GM10266 (cell line): ENCODE measurements around the gene CARD10.

ENCODE experiments used
- DNase-seq: peaks from one replicate; pipeline ENCODE4 v3.0.0; 2012; ENCODE audit errors: extremely low spot score
- TF ChIP-seq, protein P1 (sequence below): IDR thresholded peaks from 2 replicates; pipeline ENCODE4 v1.5.1; 2012; ENCODE audit warnings: mild to moderate bottlenecking, low read depth; ENCODE audit not compliant: control insufficient read depth, insufficient read depth; ENCODE audit errors: missing control alignments

CARD10 gene

GRCh38 chr22:37491559-37492427 is 27.4 kb downstream of the CARD10 start:
- no peak for DNase-seq
- TF ChIP-seq, protein P1, sequence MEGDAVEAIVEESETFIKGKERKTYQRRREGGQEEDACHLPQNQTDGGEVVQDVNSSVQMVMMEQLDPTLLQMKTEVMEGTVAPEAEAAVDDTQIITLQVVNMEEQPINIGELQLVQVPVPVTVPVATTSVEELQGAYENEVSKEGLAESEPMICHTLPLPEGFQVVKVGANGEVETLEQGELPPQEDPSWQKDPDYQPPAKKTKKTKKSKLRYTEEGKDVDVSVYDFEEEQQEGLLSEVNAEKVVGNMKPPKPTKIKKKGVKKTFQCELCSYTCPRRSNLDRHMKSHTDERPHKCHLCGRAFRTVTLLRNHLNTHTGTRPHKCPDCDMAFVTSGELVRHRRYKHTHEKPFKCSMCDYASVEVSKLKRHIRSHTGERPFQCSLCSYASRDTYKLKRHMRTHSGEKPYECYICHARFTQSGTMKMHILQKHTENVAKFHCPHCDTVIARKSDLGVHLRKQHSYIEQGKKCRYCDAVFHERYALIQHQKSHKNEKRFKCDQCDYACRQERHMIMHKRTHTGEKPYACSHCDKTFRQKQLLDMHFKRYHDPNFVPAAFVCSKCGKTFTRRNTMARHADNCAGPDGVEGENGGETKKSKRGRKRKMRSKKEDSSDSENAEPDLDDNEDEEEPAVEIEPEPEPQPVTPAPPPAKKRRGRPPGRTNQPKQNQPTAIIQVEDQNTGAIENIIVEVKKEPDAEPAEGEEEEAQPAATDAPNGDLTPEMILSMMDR = no peak

DNA sequence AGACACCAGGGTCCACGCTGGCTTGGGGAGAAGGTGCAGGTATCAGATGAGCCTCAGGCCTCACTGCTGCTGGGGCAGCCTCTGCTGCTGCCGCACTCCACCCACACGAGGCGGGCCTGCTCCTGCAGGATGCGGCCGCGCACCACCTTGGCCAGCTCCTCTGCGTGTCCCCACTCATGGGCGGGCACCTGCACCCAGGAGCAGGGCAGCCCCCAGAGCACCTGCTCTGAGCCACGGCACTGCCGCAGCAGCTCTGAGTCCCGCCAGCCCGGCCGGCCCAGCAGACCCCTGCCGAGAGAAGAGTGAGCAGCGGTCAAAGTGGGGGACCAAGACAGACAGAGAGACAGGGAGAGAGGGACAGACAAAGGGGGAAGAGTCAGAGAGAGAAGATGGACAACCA is 28.1 kb downstream of the CARD10 start:
- TF ChIP-seq, protein P1 = no peak
- DNase-seq = no peak

DNA sequence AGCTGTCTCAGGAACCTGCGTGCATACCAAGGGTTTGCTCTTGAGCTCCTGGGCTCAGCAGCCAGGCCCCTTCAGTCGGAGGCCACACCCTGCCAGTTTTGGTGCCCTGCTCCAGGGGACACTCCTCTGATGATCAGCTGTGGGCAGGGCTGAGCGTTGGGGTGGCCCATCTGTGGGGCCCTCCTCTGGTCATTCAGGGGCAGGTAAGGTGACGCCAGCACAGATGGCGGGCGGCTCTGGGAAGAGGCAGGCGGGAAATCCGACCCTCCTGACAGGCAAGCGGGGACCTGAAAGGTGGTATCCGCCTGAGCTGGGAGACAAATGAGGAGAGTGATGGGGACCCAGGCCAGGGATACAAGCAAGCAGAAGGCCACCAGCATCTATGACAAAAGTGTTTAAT is 29.2 kb downstream of the CARD10 start:
- no peak for DNase-seq
- TF ChIP-seq, protein P1 = no peak

DNA sequence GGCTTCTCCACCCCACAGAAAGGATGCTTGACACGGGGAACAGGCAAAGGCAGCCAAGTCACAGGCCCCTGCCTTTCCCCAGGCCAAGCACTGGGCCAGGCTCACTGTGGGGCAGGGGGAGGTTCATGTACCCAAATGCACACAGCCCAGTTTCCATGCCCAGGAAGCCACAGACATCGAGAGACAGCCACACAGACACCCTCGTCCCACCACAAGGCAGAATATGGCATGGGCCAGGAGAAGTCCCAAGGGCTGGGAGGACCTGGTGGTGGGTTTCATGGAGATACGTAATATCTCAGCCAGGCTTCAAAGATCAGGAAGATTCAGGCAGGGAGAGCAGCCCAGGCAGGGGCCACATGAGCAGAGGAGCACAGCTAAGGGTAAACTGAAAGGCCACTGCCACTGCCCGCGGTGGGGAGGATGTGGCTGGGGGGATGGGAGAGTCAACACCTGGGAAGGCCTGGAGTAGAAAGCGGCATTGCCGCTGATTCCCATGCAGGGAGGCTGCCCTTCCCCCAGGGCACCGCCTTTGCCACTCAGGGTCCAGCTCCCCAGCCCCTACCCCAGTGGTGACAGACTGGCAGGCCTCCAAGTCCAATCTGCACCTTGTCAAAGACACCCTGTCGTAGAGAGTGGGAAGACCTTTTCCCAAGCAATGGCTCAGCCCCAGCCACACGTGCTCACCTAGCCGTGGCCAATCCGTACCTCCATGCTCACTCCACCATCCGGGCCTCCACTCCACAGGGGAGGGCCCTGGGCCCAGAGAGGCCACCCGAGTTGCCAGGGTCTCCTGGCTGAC is 30.7 kb downstream of the CARD10 start:
- DNase-seq = no peak
- TF ChIP-seq, protein P1 = no peak

- no peak for DNase-seq
- TF ChIP-seq, protein P1 = no peak
Observed at GRCh38 chr22:37487571-37487970, 31.6 kb downstream of the CARD10 start.

- TF ChIP-seq, protein P1 = no peak
- no peak for DNase-seq
Observed at GRCh38 chr22:37487129-37487528, 32.1 kb downstream of the CARD10 start.
